Vagina (tissue), 2 donors: ENCODE data around the gene ATP5F1D. TPM values are rescaled to one million over a fixed set of nuclear protein-coding genes. Genes with fewer than 3 reads are reported as not detected.

ENCODE experiments used
- DNase-seq, 2 donors: peaks; one replicate each; pipeline ENCODE4 v3.0.0-alpha.2; 2017; ENCODE audit errors: extremely low spot score in 2 of 2
- H3K27ac ChIP-seq: fragments of 200-600 bp; sonication (generic); one replicate; pipeline ENCODE4 v1.5.1; 2019
- H3K27me3 ChIP-seq: fragments of 200-600 bp; sonication (generic); one replicate; pipeline ENCODE4 v1.5.1; 2019
- H3K36me3 ChIP-seq, 2 donors: fragments of 200-600 bp; sonication (generic); one replicate each; pipeline ENCODE4 v1.5.1; 2017 to 2019
- H3K4me1 ChIP-seq: fragments of 200-600 bp; sonication (generic); one replicate; pipeline ENCODE4 v1.5.1; 2019
- H3K4me3 ChIP-seq, 2 donors: fragments of 200-600 bp; sonication (generic); 1 replicate in 1 of 2; 2 replicates in 1 of 2; pipeline ENCODE4 v1.5.1; 2016 to 2019
- H3K9me3 ChIP-seq: fragments of 200-600 bp; sonication (generic); one replicate; pipeline ENCODE4 v1.5.1; 2019
- CTCF ChIP-seq, 3 experiments: fragments of 450-650 bp in 2 of 3; fragments of 200-600 bp in 1 of 3; sonication (generic) in 1 of 3; IDR thresholded peaks; one replicate each; pipeline ENCODE4 v1.5.1; 2017 to 2019; ENCODE audit warnings: antibody characterized with exemption in 3 of 3, mild to moderate bottlenecking in 2 of 3, moderate library complexity in 2 of 3
- POLR2A ChIP-seq, 2 donors: fragments of 450-650 bp; IDR thresholded peaks; one replicate each; pipeline ENCODE4 v1.6.1; 2017; ENCODE audit warnings: antibody characterized with exemption in 2 of 2, mild to moderate bottlenecking in 2 of 2, moderate library complexity in 2 of 2
- POLR2AphosphoS5 ChIP-seq, 2 donors: sonication (generic); formaldehyde crosslinking; IDR thresholded peaks; one replicate each; pipeline ENCODE4 v1.9.0; 2017; ENCODE audit warnings: antibody characterized with exemption in 2 of 2, mild to moderate bottlenecking in 2 of 2, low read depth in 1 of 2; ENCODE audit not compliant: insufficient read depth in 1 of 2
- intact Hi-C: fragments of 100-400 bp; cut with DNase I; formaldehyde crosslinking; loops from one replicate; pipeline ENCODE4 v1.15.1; 2023
- total RNA-seq: library from RNA; depleted of rRNA; stranded (reverse); fragments of >200 nt; gene quantifications from one replicate; pipeline ENCODE4 v1.2.3, GENCODE V29; 2016

The ATP5F1D gene
- total RNA-seq, 1 donor from 2014 or later = 154 TPM

- intact Hi-C loops = loop anchor here (10.0 kb wide), 2 partner anchors 113 to 173 kb away; partner anchors contain the start of gene NDUFS7
- H3K27me3 ChIP-seq = no peaks in the 10 kb centered on the region
- no peaks in the 10 kb centered on the region for H3K9me3 ChIP-seq
- TF ChIP-seq POLR2A (IDR thresholded peaks at IDR 0.05) = no peak
- no peak for TF ChIP-seq POLR2AphosphoS5 (IDR thresholded peaks at IDR 0.05; ENCODE audit: insufficient read depth in 1 of 2, low read depth in 1 of 2)
- TF ChIP-seq CTCF (IDR thresholded peaks at IDR 0.05) = no peak
- no peak for DNase-seq
- H3K4me3 ChIP-seq = peak overlapping the region; percentile 63 to 94
- H3K36me3 ChIP-seq = peaks cover 0 to 48% of the 10 kb centered on the region in 2 donors
- peak overlapping the region; percentile 99 for H3K27ac ChIP-seq
- H3K4me1 ChIP-seq = peaks cover 83% of the 10 kb centered on the region
Observed at GRCh38 chr19:1271528-1272422, 30.2 kb downstream of the ATP5F1D start.

GRCh38 chr19:1272423-1273262 lies 31.1 kb downstream of the ATP5F1D start:
- Histone ChIP-seq H3K9me3 (no peaks in the 10 kb centered on the region), H3K27ac (peak overlapping the region; percentile 98), H3K4me3 (peak overlapping the region in 1 of 2 donors; percentile 94), H3K36me3 (peaks cover 0 to 55% of the 10 kb centered on the region in 2 donors), H3K27me3 (no peaks in the 10 kb centered on the region), H3K4me1 (peaks cover 77% of the 10 kb centered on the region)
- intact Hi-C loops = loop anchor here (10.0 kb wide), 2 partner anchors 112 to 172 kb away; partner anchors contain the start of gene NDUFS7
- DNase-seq = no peak
- TF ChIP-seq POLR2AphosphoS5 (IDR thresholded peaks at IDR 0.05; ENCODE audit: insufficient read depth in 1 of 2, low read depth in 1 of 2) = no peak
- TF ChIP-seq POLR2A (IDR thresholded peaks at IDR 0.05) = no peak
- TF ChIP-seq CTCF (IDR thresholded peaks at IDR 0.05) = no peak

GRCh38 chr19:1273263-1274041 lies 31.9 kb downstream of the ATP5F1D start:
- Histone ChIP-seq H3K4me1 (peaks cover 69% of the 10 kb centered on the region), H3K9me3 (no peaks in the 10 kb centered on the region), H3K36me3 (peaks cover 0 to 58% of the 10 kb centered on the region in 2 donors), H3K27ac (peak overlapping the region; percentile 98), H3K4me3 (no peak overlapping the region), H3K27me3 (no peaks in the 10 kb centered on the region)
- TF ChIP-seq CTCF (IDR thresholded peaks at IDR 0.05) (no peak), POLR2AphosphoS5 (IDR thresholded peaks at IDR 0.05; ENCODE audit: insufficient read depth in 1 of 2, low read depth in 1 of 2) (no peak), POLR2A (IDR thresholded peaks at IDR 0.05) (no peak)
- DNase-seq = no peak
- intact Hi-C loops = loop anchor here (10.0 kb wide), 2 partner anchors 111 to 171 kb away; partner anchors contain the start of gene NDUFS7

- DNase-seq = peak in 1 of 2 donors; percentile 89
- Histone ChIP-seq H3K36me3 (peaks cover 0 to 66% of the 10 kb centered on the region in 2 donors), H3K27ac (peak overlapping the region; percentile 98), H3K9me3 (no peaks in the 10 kb centered on the region), H3K27me3 (no peaks in the 10 kb centered on the region), H3K4me1 (peaks cover 65% of the 10 kb centered on the region), H3K4me3 (peak overlapping the region; percentile 76 to 87)
- intact Hi-C loops = loop anchor here (10.0 kb wide), 2 partner anchors 111 to 171 kb away; partner anchors contain the start of gene NDUFS7
- TF ChIP-seq POLR2AphosphoS5 (IDR thresholded peaks at IDR 0.05; ENCODE audit: insufficient read depth in 1 of 2, low read depth in 1 of 2) (no peak), CTCF (IDR thresholded peaks at IDR 0.05) (no peak), POLR2A (IDR thresholded peaks at IDR 0.05) (no peak)
Observed at GRCh38 chr19:1274081-1274851, 32.7 kb downstream of the ATP5F1D start.
